ENCODE results near the gene HEG1. TPM values are rescaled to one million over a fixed set of nuclear protein-coding genes. Genes with fewer than 3 reads are reported as not detected.

HEG1 gene
- total RNA-seq, 3 donors from 2014 or later (not counting 1 experiment from before 2014, with no cell fraction given) = 52.1 to 83.5 (median 68.1) TPM

GRCh38 chr3:124937049-124937448 lies 118.7 kb downstream of the HEG1 start:
- no peaks in the 10 kb centered on the region for H3K9me3 ChIP-seq (ENCODE audit: control insufficient read depth, insufficient read depth, low read length)
- Mint-ChIP-seq H3K9me3 (no peaks in the 10 kb centered on the region), H3K27me3 (ENCODE audit: low read depth in 2 of 2) (peaks cover 20 to 40% of the 10 kb centered on the region in 2 donors), H3K27ac (no peak overlapping the region), H3K4me3 (no peak overlapping the region), H3K36me3 (no peaks in the 10 kb centered on the region), H3K4me1 (no peaks in the 10 kb centered on the region)
- no CpG with 5 or more reads among the region's 3 CpGs for WGBS (ENCODE audit: insufficient coverage)
- no peaks in the 10 kb centered on the region for H3K36me3 ChIP-seq (ENCODE audit: control insufficient read depth, insufficient read depth, low read length)
- H3K4me1 ChIP-seq (ENCODE audit: control insufficient read depth, insufficient read depth, low read length) = no peaks in the 10 kb centered on the region
- ATAC-seq = no peak
- DNase-seq = no peak
- no peak overlapping the region for H3K4me3 ChIP-seq (ENCODE audit: low read length)
- H3K27ac ChIP-seq (ENCODE audit: low read length) = no peak overlapping the region
- intact Hi-C loops (cut with micrococcal nuclease) = no loop called here
- TF ChIP-seq CTCF (IDR thresholded peaks at IDR 0.05) = no peak
- H3K27me3 ChIP-seq (ENCODE audit: control insufficient read depth, insufficient read depth, low read length) = no peaks in the 10 kb centered on the region

- peaks cover 20 to 40% of the 10 kb centered on the region in 2 donors for H3K27me3 Mint-ChIP-seq (ENCODE audit: low read depth in 2 of 2)
Observed at GRCh38 chr3:124935794-124936542, 119.8 kb downstream of the HEG1 start.

GRCh38 chr3:124935264-124935663 lies 120.5 kb downstream of the HEG1 start:
- Histone ChIP-seq H3K4me1 (ENCODE audit: control insufficient read depth, insufficient read depth, low read length) (no peaks in the 10 kb centered on the region), H3K27ac (ENCODE audit: low read length) (no peak overlapping the region), H3K27me3 (ENCODE audit: control insufficient read depth, insufficient read depth, low read length) (no peaks in the 10 kb centered on the region), H3K9me3 (ENCODE audit: control insufficient read depth, insufficient read depth, low read length) (no peaks in the 10 kb centered on the region), H3K36me3 (ENCODE audit: control insufficient read depth, insufficient read depth, low read length) (no peaks in the 10 kb centered on the region), H3K4me3 (ENCODE audit: low read length) (no peak overlapping the region)
- intact Hi-C loops (cut with micrococcal nuclease) = no loop called here
- Mint-ChIP-seq H3K9me3 (no peaks in the 10 kb centered on the region), H3K27ac (no peak overlapping the region), H3K4me1 (no peaks in the 10 kb centered on the region), H3K36me3 (no peaks in the 10 kb centered on the region), H3K4me3 (no peak overlapping the region), H3K27me3 (ENCODE audit: low read depth in 2 of 2) (peaks cover 20 to 40% of the 10 kb centered on the region in 2 donors)
- DNase-seq = no peak
- TF ChIP-seq CTCF (IDR thresholded peaks at IDR 0.05) = no peak
- ATAC-seq = no peak

More at GRCh38 chr3:124935794-124936542, 119.8 kb downstream of the HEG1 start:
- Histone ChIP-seq H3K36me3 (ENCODE audit: control insufficient read depth, insufficient read depth, low read length) (no peaks in the 10 kb centered on the region), H3K9me3 (ENCODE audit: control insufficient read depth, insufficient read depth, low read length) (no peaks in the 10 kb centered on the region), H3K4me1 (ENCODE audit: control insufficient read depth, insufficient read depth, low read length) (no peaks in the 10 kb centered on the region), H3K27me3 (ENCODE audit: control insufficient read depth, insufficient read depth, low read length) (no peaks in the 10 kb centered on the region), H3K27ac (ENCODE audit: low read length) (no peak overlapping the region), H3K4me3 (ENCODE audit: low read length) (no peak overlapping the region)
- no peaks in the 10 kb centered on the region for H3K36me3 Mint-ChIP-seq
- no peaks in the 10 kb centered on the region for H3K9me3 Mint-ChIP-seq
- DNase-seq (no peak), ATAC-seq (no peak)
- TF ChIP-seq CTCF (IDR thresholded peaks at IDR 0.05) = no peak
- intact Hi-C loops (cut with micrococcal nuclease) = no loop called here
- no peaks in the 10 kb centered on the region for H3K4me1 Mint-ChIP-seq
- no peak overlapping the region for H3K4me3 Mint-ChIP-seq
- 92% methylated on average over 5 of the region's 5 CpGs for WGBS (ENCODE audit: insufficient coverage)
- no peak overlapping the region for H3K27ac Mint-ChIP-seq

GRCh38 chr3:124934577-124934976 lies 121.2 kb downstream of the HEG1 start, which contains the start of gene MUC13:
Gene MUC13 (minus strand): TSS chr3:124934751. CDS start chr3:124934712, 39 bp downstream.
- no peaks in the 10 kb centered on the region for H3K4me1 Mint-ChIP-seq
- H3K27me3 Mint-ChIP-seq (ENCODE audit: low read depth in 2 of 2) = peaks cover 20 to 33% of the 10 kb centered on the region in 2 donors
- Histone ChIP-seq H3K4me3 (ENCODE audit: low read length) (no peak within 1 kb of the TSS), H3K9me3 (ENCODE audit: control insufficient read depth, insufficient read depth, low read length) (no peaks in the 10 kb centered on the region), H3K36me3 (ENCODE audit: control insufficient read depth, insufficient read depth, low read length) (no peaks in the 10 kb centered on the region), H3K27me3 (ENCODE audit: control insufficient read depth, insufficient read depth, low read length) (no peaks in the 10 kb centered on the region), H3K27ac (ENCODE audit: low read length) (no peak within 1 kb of the TSS), H3K4me1 (ENCODE audit: control insufficient read depth, insufficient read depth, low read length) (no peaks in the 10 kb centered on the region)
- ATAC-seq = no peak
- DNase-seq = no peak
- no peak for TF ChIP-seq CTCF (IDR thresholded peaks at IDR 0.05)
- H3K9me3 Mint-ChIP-seq = no peaks in the 10 kb centered on the region
- WGBS (ENCODE audit: insufficient coverage) = 88% methylated on average over 5 of the region's 5 CpGs
- intact Hi-C loops (cut with micrococcal nuclease) = no loop called here
- no peak within 1 kb of the TSS for H3K4me3 Mint-ChIP-seq
- no peaks in the 10 kb centered on the region for H3K36me3 Mint-ChIP-seq
- H3K27ac Mint-ChIP-seq = no peak within 1 kb of the TSS

Measured in natural killer cell (primary cell).